HG03457 (cell line): Measurements from ENCODE around the gene ZXDC.

Experiments
- ATAC-seq: cut with Tn5 transposase; IDR thresholded peaks from one replicate; pipeline ENCODE4 v1.9.1; 2021; ENCODE audit warnings: moderate number of reproducible peaks; ENCODE audit not compliant: unreplicated experiment

The ZXDC gene

GRCh38 chr3:126456766-126457388, 18.8 kb downstream of the ZXDC start:
- ATAC-seq, result no peak

- ATAC-seq, result no peak
Measured at GRCh38 chr3:126456211-126456610, 19.5 kb downstream of the ZXDC start.

GRCh38 chr3:126454437-126455198, 21.1 kb downstream of the ZXDC start:
- no peak for ATAC-seq

- no peak for ATAC-seq
Measured at GRCh38 chr3:126454025-126454424, 21.7 kb downstream of the ZXDC start.

- ATAC-seq, result no peak
Measured at GRCh38 chr3:126452213-126452612, 23.5 kb downstream of the ZXDC start.

GRCh38 chr3:126451511-126451910, 24.2 kb downstream of the ZXDC start:
- no peak for ATAC-seq

- no peak for ATAC-seq
Measured at GRCh38 chr3:126450744-126451143, 24.9 kb downstream of the ZXDC start.

- no peak for ATAC-seq
Measured at GRCh38 chr3:126450219-126450618, 25.5 kb downstream of the ZXDC start.

- no peak for ATAC-seq
Measured at GRCh38 chr3:126449621-126450051, 26.1 kb downstream of the ZXDC start.

GRCh38 chr3:126448893-126449180, 26.9 kb downstream of the ZXDC start:
- ATAC-seq, result no peak

- no peak for ATAC-seq
Measured at GRCh38 chr3:126448136-126448892, 27.4 kb downstream of the ZXDC start.

GRCh38 chr3:126447456-126448106, 28.1 kb downstream of the ZXDC start:
- ATAC-seq, result no peak

GRCh38 chr3:126446791-126447190, 28.9 kb downstream of the ZXDC start:
- no peak for ATAC-seq

- ATAC-seq, result no peak
Measured at GRCh38 chr3:126446301-126446700, 29.4 kb downstream of the ZXDC start.

- ATAC-seq, result no peak
Measured at GRCh38 chr3:126445506-126445905, 30.2 kb downstream of the ZXDC start.

- ATAC-seq, result no peak
Measured at GRCh38 chr3:126442856-126443242, 32.8 kb downstream of the ZXDC start.

- no peak for ATAC-seq
Measured at GRCh38 chr3:126442094-126442855, 33.4 kb downstream of the ZXDC start.

GRCh38 chr3:126441256-126441880, 34.3 kb downstream of the ZXDC start:
- ATAC-seq, result no peak

GRCh38 chr3:126440709-126440995, 35.0 kb downstream of the ZXDC start:
- ATAC-seq, result no peak

- no peak for ATAC-seq
Measured at GRCh38 chr3:126439968-126440708, 35.6 kb downstream of the ZXDC start.
